Neural progenitor cell (in vitro differentiated cells): ENCODE results near the gene ZKSCAN1. TPM values are rescaled to one million over a fixed set of nuclear protein-coding genes. Genes with fewer than 3 reads are reported as not detected.

Source experiments
- DNase-seq: peaks from one replicate; pipeline ENCODE4 v3.0.0-alpha.2; 2016; ENCODE audit warnings: low spot score
- H2AFZ ChIP-seq: fragments of 200-600 bp; sonication (generic); replicated peaks from 2 replicates; pipeline ENCODE4 v1.6.1; 2016; ENCODE audit warnings: antibody characterized with exemption
- H3F3A ChIP-seq: fragments of 200-600 bp; sonication (generic); 2 replicates; pipeline ENCODE4 v1.6.1; 2016; ENCODE audit warnings: antibody characterized with exemption, low read depth
- H3K27ac ChIP-seq: fragments of 200-600 bp; sonication (generic); 2 replicates; pipeline ENCODE4 v1.5.1; 2016; ENCODE audit warnings: mild to moderate bottlenecking
- H3K27me3 ChIP-seq: fragments of 200-600 bp; sonication (generic); 2 replicates; pipeline ENCODE4 v1.6.1; 2016; ENCODE audit warnings: mild to moderate bottlenecking, moderate library complexity
- H3K36me3 ChIP-seq: fragments of 200-600 bp; sonication (generic); 2 replicates; pipeline ENCODE4 v1.5.1; 2016
- H3K4me1 ChIP-seq: fragments of 200-600 bp; sonication (generic); 2 replicates; pipeline ENCODE4 v1.6.1; 2016; ENCODE audit warnings: mixed run types
- H3K4me2 ChIP-seq: fragments of 200-600 bp; sonication (generic); 2 replicates; pipeline ENCODE4 v1.6.1; 2016
- H3K4me3 ChIP-seq: fragments of 200-600 bp; sonication (generic); 2 replicates; pipeline ENCODE4 v1.5.1; 2016
- H3K79me2 ChIP-seq: fragments of 200-600 bp; sonication (generic); 2 replicates; pipeline ENCODE4 v1.6.1; 2016; ENCODE audit warnings: low read depth
- H3K9ac ChIP-seq: fragments of 200-600 bp; sonication (generic); 2 replicates; pipeline ENCODE4 v1.6.1; 2016
- H3K9me3 ChIP-seq: fragments of 200-600 bp; sonication (generic); 2 replicates; pipeline ENCODE4 v1.5.1; 2016; ENCODE audit warnings: low read depth
- H4K20me1 ChIP-seq: fragments of 200-600 bp; sonication (generic); 2 replicates; pipeline ENCODE4 v1.6.1; 2016; ENCODE audit warnings: low read depth
- H3K27ac Mint-ChIP-seq: 3 replicates; pipeline ENCODE4 v1.8.0; 2021; ENCODE audit warnings: mixed read lengths
- H3K27me3 Mint-ChIP-seq: 2 replicates; pipeline ENCODE4 v1.8.0; 2022; ENCODE audit warnings: low read depth, mild to moderate bottlenecking, inconsistent platforms, moderate library complexity, mixed read lengths; ENCODE audit not compliant: insufficient read depth
- H3K36me3 Mint-ChIP-seq: 3 replicates; pipeline ENCODE4 v1.8.0; 2021; ENCODE audit warnings: mixed read lengths
- H3K4me1 Mint-ChIP-seq: 3 replicates; pipeline ENCODE4 v1.8.0; 2021; ENCODE audit warnings: mixed read lengths
- H3K4me3 Mint-ChIP-seq: 3 replicates; pipeline ENCODE4 v1.8.0; 2021; ENCODE audit warnings: mild to moderate bottlenecking, moderate library complexity, mixed read lengths
- H3K9me3 Mint-ChIP-seq: 3 replicates; pipeline ENCODE4 v1.8.0; 2020; ENCODE audit warnings: mixed read lengths
- CTCF ChIP-seq: fragments of 200-600 bp; sonication (generic); IDR thresholded peaks from 2 replicates; pipeline ENCODE4 v1.5.1; 2017; ENCODE audit warnings: antibody characterized with exemption, mild to moderate bottlenecking
- EZH2 ChIP-seq: fragments of 200-600 bp; sonication (generic); IDR thresholded peaks from 2 replicates; pipeline ENCODE4 v1.6.1; 2017; ENCODE audit warnings: antibody characterized with exemption, mild to moderate bottlenecking, moderate library complexity
- EZH2phosphoT487 ChIP-seq: fragments of 200-600 bp; sonication (generic); IDR thresholded peaks from 2 replicates; pipeline ENCODE4 v1.6.1; 2017; ENCODE audit warnings: antibody characterized with exemption
- total RNA-seq: library from RNA; depleted of rRNA; stranded (reverse); fragments of >200 nt; gene quantifications from 2 replicates; pipeline ENCODE4 v1.2.3, GENCODE V29; 2015; ENCODE audit warnings: low replicate concordance

ZKSCAN1 gene
- total RNA-seq, 1 donor from 2014 or later, result 43.2 TPM

- Histone ChIP-seq H3K4me3 (no peak overlapping the region), H3K27ac (no peak overlapping the region), H3K36me3 (peaks cover 13% of the 10 kb centered on the region), H3K9me3 (peaks cover under 1% of the 10 kb centered on the region), H3K4me2 (no peak overlapping the region), H4K20me1 (no peaks in the 10 kb centered on the region), H3K27me3 (no peaks in the 10 kb centered on the region), H3F3A (peaks cover 35% of the 10 kb centered on the region), H3K4me1 (no peaks in the 10 kb centered on the region), H3K79me2 (no peaks in the 10 kb centered on the region), H3K9ac (no peak overlapping the region), H2AFZ (no peak overlapping the region)
- no peak for DNase-seq
- peaks cover 45% of the 10 kb centered on the region for H3K36me3 Mint-ChIP-seq
- H3K9me3 Mint-ChIP-seq, result peaks cover 5% of the 10 kb centered on the region
- H3K27ac Mint-ChIP-seq, result no peak overlapping the region
- H3K4me1 Mint-ChIP-seq, result no peaks in the 10 kb centered on the region
- H3K4me3 Mint-ChIP-seq, result no peak overlapping the region
- TF ChIP-seq EZH2 (no peak), CTCF (no peak), EZH2phosphoT487 (no peak)
- H3K27me3 Mint-ChIP-seq, result peaks cover 2% of the 10 kb centered on the region
Measured at GRCh38 chr7:100064162-100064561, 48.8 kb downstream of the ZKSCAN1 start.

DNA sequence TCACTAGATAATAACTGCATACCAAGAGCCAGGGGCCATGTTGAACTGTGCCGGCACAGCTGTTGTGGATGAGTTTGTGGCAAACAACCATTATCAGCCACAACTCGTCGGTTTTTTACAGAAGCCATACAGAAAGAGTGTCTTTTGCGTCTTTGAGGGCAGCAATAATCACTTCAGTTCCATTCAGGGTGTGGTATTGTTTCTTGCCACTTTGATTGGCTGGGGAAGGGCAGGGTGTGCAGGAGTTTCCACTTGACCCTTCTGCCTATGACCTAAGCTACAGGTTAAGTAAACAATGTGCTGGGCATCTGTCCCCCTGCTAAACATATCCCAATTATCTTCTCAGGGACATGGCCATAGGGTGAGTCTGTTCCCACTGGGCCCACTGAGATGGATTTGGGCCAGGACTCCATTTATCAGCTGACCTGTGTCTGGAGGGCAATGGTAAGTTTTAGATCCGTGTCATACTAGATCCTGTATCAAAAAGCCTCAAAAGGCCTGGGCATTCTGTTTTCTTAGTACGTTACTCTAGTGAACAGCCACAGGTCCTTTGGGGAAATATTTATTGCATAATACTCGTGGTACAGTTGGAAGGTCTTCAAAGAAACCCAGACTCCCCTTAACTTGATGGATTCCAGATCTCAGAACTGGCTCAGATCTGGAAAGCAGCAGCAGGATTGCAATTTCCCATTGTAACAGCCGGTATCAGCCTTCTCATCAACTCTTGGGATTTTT lies 50.2 kb downstream of the ZKSCAN1 start:
- peaks cover 20% of the 10 kb centered on the region for H3K36me3 ChIP-seq
- no peak overlapping the region for H3K27ac ChIP-seq

GRCh38 chr7:100066953-100067352 lies 51.6 kb downstream of the ZKSCAN1 start:
- TF ChIP-seq EZH2 (no peak), CTCF (no peak), EZH2phosphoT487 (no peak)
- H3K9me3 Mint-ChIP-seq, result peaks cover 30% of the 10 kb centered on the region
- Histone ChIP-seq H3K79me2 (no peaks in the 10 kb centered on the region), H3K27me3 (no peaks in the 10 kb centered on the region), H4K20me1 (no peaks in the 10 kb centered on the region), H3K4me2 (no peak overlapping the region), H3K27ac (no peak overlapping the region), H3K4me1 (no peaks in the 10 kb centered on the region), H2AFZ (no peak overlapping the region), H3F3A (peaks cover 63% of the 10 kb centered on the region), H3K36me3 (peaks cover 33% of the 10 kb centered on the region), H3K9ac (no peak overlapping the region), H3K9me3 (peaks cover 29% of the 10 kb centered on the region), H3K4me3 (no peak overlapping the region)
- DNase-seq, result no peak
- H3K27me3 Mint-ChIP-seq, result peaks cover 15% of the 10 kb centered on the region
- H3K4me3 Mint-ChIP-seq, result no peak overlapping the region
- no peaks in the 10 kb centered on the region for H3K4me1 Mint-ChIP-seq
- no peak overlapping the region for H3K27ac Mint-ChIP-seq
- peaks cover 60% of the 10 kb centered on the region for H3K36me3 Mint-ChIP-seq

More for the DNA sequence above, 50.2 kb downstream of the ZKSCAN1 start:
- TF ChIP-seq EZH2phosphoT487 (no peak), CTCF (no peak), EZH2 (no peak)
- peaks cover 5% of the 10 kb centered on the region for H3K27me3 Mint-ChIP-seq
- Histone ChIP-seq H2AFZ (no peak overlapping the region), H3K79me2 (no peaks in the 10 kb centered on the region), H3K4me2 (no peak overlapping the region), H3K27me3 (no peaks in the 10 kb centered on the region), H3K9me3 (peaks cover 15% of the 10 kb centered on the region), H3F3A (peaks cover 50% of the 10 kb centered on the region), H3K4me3 (no peak overlapping the region), H3K9ac (no peak overlapping the region), H4K20me1 (no peaks in the 10 kb centered on the region), H3K4me1 (no peaks in the 10 kb centered on the region)
- H3K27ac Mint-ChIP-seq, result no peak overlapping the region
- no peak for DNase-seq
- peaks cover 16% of the 10 kb centered on the region for H3K9me3 Mint-ChIP-seq
- peaks cover 53% of the 10 kb centered on the region for H3K36me3 Mint-ChIP-seq
- H3K4me1 Mint-ChIP-seq, result no peaks in the 10 kb centered on the region
- no peak overlapping the region for H3K4me3 Mint-ChIP-seq
